HepG2 (cell line): Measurements from ENCODE around the gene CABP5. TPM values are rescaled to one million over a fixed set of nuclear protein-coding genes. Genes with fewer than 3 reads are reported as not detected.

Experiments
- ATAC-seq: fragments of 200-7000 bp; cut with Tn5 transposase; 3 replicates; pipeline ENCODE4 v1.9.1; 2020; ENCODE audit warnings: mild to moderate bottlenecking, moderate library complexity
- BruUV-seq: library from RNA; stranded (reverse); fragments of 400-500 nt; replicated peaks from 2 replicates; lab custom pipeline; 2021; lab: Mats Ljungman, UMichigan
- CTCF ChIA-PET: fragments of 300-600 bp; formaldehyde crosslinking; extraction: SDS; loops from one replicate; lab custom pipeline; 2021; ENCODE audit warnings: low total read pairs, inconsistent platforms, low intra/inter-chr PET ratio; lab: Yijun Ruan, JAX
- POLR2A ChIA-PET: fragments of 350-600 bp; sonication (Branson Sonifier 250); formaldehyde crosslinking; loops from one replicate; lab custom pipeline; 2020; ENCODE audit warnings: antibody characterized with exemption, inconsistent platforms; lab: Yijun Ruan, JAX
- DNase-seq: peaks from one replicate; pipeline ENCODE4 v3.0.0-alpha.2; 2015; ENCODE audit warnings: low spot score
- FAIRE-seq: peaks from 3 replicates; lab custom pipeline; 2011; peaks lifted over from hg19 to GRCh38; lab: Jason Lieb, UNC
- H2AFZ ChIP-seq: one replicate; pipeline ENCODE4 v1.6.1; 2011; ENCODE audit warnings: low read length, inconsistent platforms
- H3K27ac ChIP-seq: fragments of 300-600 bp; 3 replicates; pipeline ENCODE4 v1.8.0; 2011; ENCODE audit warnings: mixed run types, mild to moderate bottlenecking, mixed read lengths, low read length, inconsistent platforms; ENCODE audit not compliant: insufficient read depth; ENCODE audit errors: extremely low read length
- H3K27me3 ChIP-seq, 2 experiments: fragments of 200-600 bp in 1 of 2; 2 replicates in 1 of 2; 3 replicates in 1 of 2; pipeline versions ENCODE4 v1.6.0 to v1.8.0; 2011; ENCODE audit warnings: low read length in 2 of 2, mild to moderate bottlenecking in 2 of 2, moderate library complexity in 2 of 2, inconsistent platforms in 1 of 2; ENCODE audit not compliant: insufficient read depth in 2 of 2, control insufficient read depth in 1 of 2
- H3K36me3 ChIP-seq, 2 experiments: fragments of 200-600 bp in 1 of 2; replicated peaks in 1 of 2; 2 replicates in 1 of 2; 3 replicates in 1 of 2; pipeline versions ENCODE4 v1.5.1 to v1.8.0; 2011; ENCODE audit warnings: low read length in 2 of 2, inconsistent platforms in 1 of 2; ENCODE audit not compliant: insufficient read depth in 2 of 2, control insufficient read depth in 1 of 2
- H3K4me1 ChIP-seq: 2 replicates; pipeline ENCODE4 v1.5.1; 2012; ENCODE audit warnings: low read length, inconsistent platforms; ENCODE audit not compliant: insufficient read depth
- H3K4me2 ChIP-seq: 2 replicates; pipeline ENCODE4 v1.6.0; 2011; ENCODE audit warnings: low read depth, low read length, inconsistent platforms
- H3K4me3 ChIP-seq, 3 experiments: fragments of 200-600 bp in 1 of 3; sonication (generic), shearing (Covaris generic) in 1 of 3; replicated peaks in 1 of 3; 2 replicates each; pipeline ENCODE4 v1.5.1; 2011 to 2016; ENCODE audit warnings: low read length in 3 of 3, inconsistent platforms in 2 of 3, low read depth in 2 of 3, mild to moderate bottlenecking in 2 of 3, control low read depth in 1 of 3, mixed read lengths in 1 of 3; ENCODE audit not compliant: insufficient read depth in 1 of 3
- H3K79me2 ChIP-seq: one replicate; pipeline ENCODE4 v1.6.1; 2011; ENCODE audit warnings: low read length, inconsistent platforms; ENCODE audit not compliant: insufficient read depth
- H3K9ac ChIP-seq: 2 replicates; pipeline ENCODE4 v1.6.0; 2011; ENCODE audit warnings: mild to moderate bottlenecking, low read depth, low read length, inconsistent platforms; ENCODE audit not compliant: insufficient read depth
- H3K9me3 ChIP-seq: 2 replicates; pipeline ENCODE4 v1.5.1; 2012; ENCODE audit warnings: mild to moderate bottlenecking, low read length
- H4K20me1 ChIP-seq: 2 replicates; pipeline ENCODE4 v1.6.0; 2011; ENCODE audit warnings: inconsistent platforms, mild to moderate bottlenecking, low read length, moderate library complexity; ENCODE audit not compliant: insufficient read depth
- GMEB2 ChIP-seq: IDR thresholded peaks from 2 replicates; pipeline ENCODE4 v1.6.1; 2016; ENCODE audit warnings: missing biosample characterization, missing genetic modification reagents, low read depth
- HMGXB3 ChIP-seq: sonication (generic); formaldehyde crosslinking; IDR thresholded peaks from 2 replicates; pipeline ENCODE4 v1.4.0; 2020; ENCODE audit warnings: missing genetic modification reagents, borderline replicate concordance
- MAFF ChIP-seq: IDR thresholded peaks from 2 replicates; pipeline ENCODE4 v1.6.1; 2011; ENCODE audit warnings: low read depth, low read length, improper control_type of control experiment
- MAFK ChIP-seq, 2 experiments: IDR thresholded peaks in 1 of 2; conservative IDR thresholded peaks in 1 of 2; 2 replicates each; pipeline ENCODE4 v1.6.1; 2011; ENCODE audit warnings: improper control_type of control experiment in 2 of 2, low read length in 2 of 2
- ZNF616 ChIP-seq: sonication (generic); formaldehyde crosslinking; IDR thresholded peaks from 2 replicates; pipeline ENCODE4 v1.5.0; 2020; ENCODE audit warnings: low read depth, mild to moderate bottlenecking, missing genetic modification reagents
- WGBS: methylation state at CpG from one replicate; pipeline ENCODE4 v1.1.6; 2017; ENCODE audit warnings: low lambda C conversion rate; 5-methylcytosine and 5-hydroxymethylcytosine counted together
- in situ Hi-C: cut with HindIII; loops from 2 replicates; pipeline ENCODE4 v1.10.0; 2017; ENCODE audit warnings: low pct_unique_long_range_greater_than_20kb; ENCODE audit not compliant: extremely low pct_ligation_motif_present
- intact Hi-C: fragments of 100-400 bp; cut with micrococcal nuclease; formaldehyde crosslinking; loops from one replicate; pipeline ENCODE4 v1.10.0; 2022; ENCODE audit not compliant: unreplicated experiment
- polyA plus RNA-seq, 8 experiments: library from polyadenylated mRNA; depleted of rRNA in 3 of 8; stranded (reverse) in 7 of 8; unstranded in 1 of 8; fragments of >200 nt; fragmentation: Illumina TruSeq in 4 of 8; extraction: Trizol in 4 of 8; gene quantifications; 2 replicates each; pipeline versions ENCODE4 v1.2.1 to v1.2.3, GENCODE V29; 2011 to 2016; ENCODE audit warnings: low read depth in 4 of 8, missing spikeins in 1 of 8, mixed read lengths in 1 of 8; ENCODE audit not compliant: insufficient read depth in 1 of 8
- total RNA-seq, 5 experiments: library from RNA; depleted of rRNA; stranded (reverse); fragments of >200 nt; fragmentation: Illumina TruSeq; extraction: Trizol; gene quantifications; 2 replicates each; pipeline ENCODE4 v1.2.3, GENCODE V29; 2016; ENCODE audit warnings: low read depth in 1 of 5

CABP5 gene
- total and polyA plus RNA-seq, 2 of the 13 experiments (the other 11 are each of a cell fraction or from before 2014, with no cell fraction given) = not detected

GRCh38 chr19:48033604-48034003 lies 10.3 kb downstream of the CABP5 start:
- CTCF ChIA-PET = no interaction called here
- FAIRE-seq = no peak

More at GRCh38 chr19:48033604-48034003, 10.3 kb downstream of the CABP5 start:
- no peaks in the 10 kb centered on the region for H3K36me3 ChIP-seq
- no peak for DNase-seq
- no peaks in the 10 kb centered on the region for H3K79me2 ChIP-seq
- no peak overlapping the region for H3K27ac ChIP-seq
- no peaks in the 10 kb centered on the region for H3K4me1 ChIP-seq
- H3K4me3 ChIP-seq = no peak overlapping the region
- no peaks in the 10 kb centered on the region for H4K20me1 ChIP-seq
- peaks cover 8% of the 10 kb centered on the region for H3K9me3 ChIP-seq
- intact Hi-C loops = no loop called here
- peaks cover 0 to 31% of the 10 kb centered on the region in 2 experiments for H3K27me3 ChIP-seq
- H3K9ac ChIP-seq = no peak overlapping the region
- no peak for ATAC-seq
- POLR2A ChIA-PET = no interaction called here
- H2AFZ ChIP-seq = no peak overlapping the region
- 49% methylated on average over 5 of the region's 5 CpGs for WGBS
- in situ Hi-C loops = no loop called here
- no TSS peak for BruUV-seq
- TF ChIP-seq MAFK (conservative IDR thresholded peaks at IDR 0.05 in 1 of 2, IDR thresholded peaks at IDR 0.05 in 1 of 2; ENCODE audit: low read length in 2 of 2) (peak; percentile 72 to 83), HMGXB3 (CRISPR knock-in tag) (no peak), ZNF616 (CRISPR knock-in tag) (no peak), MAFF (peak; percentile 73), GMEB2 (no peak)
- no peak overlapping the region for H3K4me2 ChIP-seq
